Panc1 (cell line): ENCODE data around the gene UPP1. TPM values are rescaled to one million over a fixed set of nuclear protein-coding genes. Genes with fewer than 3 reads are reported as not detected.

Experiments
- ATAC-seq: fragments of 200-7000 bp; cut with Tn5 transposase; 2 replicates; pipeline ENCODE4 v1.9.1; 2020; ENCODE audit warnings: mild to moderate bottlenecking, moderate library complexity
- BruUV-seq: library from RNA; stranded (reverse); fragments of 400-500 nt; replicated peaks from 2 replicates; lab custom pipeline; 2021; lab: Mats Ljungman, UMichigan
- CTCF ChIA-PET: fragments of 300-600 bp; sonication (Branson Sonifier 250); formaldehyde crosslinking; loops from one replicate; lab custom pipeline; 2022; ENCODE audit warnings: antibody characterized with exemption; lab: Charles Lee
- POLR2A ChIA-PET: fragments of 300-600 bp; sonication (Branson Sonifier 250); formaldehyde crosslinking; loops from one replicate; lab custom pipeline; 2022; ENCODE audit warnings: antibody characterized with exemption; lab: Charles Lee
- DNase-seq: peaks from one replicate; pipeline ENCODE4 v3.0.0-alpha.2; 2010; ENCODE audit warnings: low read depth, low spot score
- H3K27ac ChIP-seq: 2 replicates; pipeline ENCODE4 v1.5.1; 2011; ENCODE audit warnings: mild to moderate bottlenecking, low read length, inconsistent platforms
- H3K27me3 ChIP-seq: fragments of 200-500 bp; sonication (Bioruptor generic); 2 replicates; pipeline ENCODE4 v1.6.0; 2014; ENCODE audit warnings: low read length, inconsistent platforms; ENCODE audit not compliant: control insufficient read depth, insufficient read depth
- H3K36me3 ChIP-seq: fragments of 200-500 bp; sonication (Bioruptor generic); 2 replicates; pipeline ENCODE4 v1.5.1; 2014; ENCODE audit warnings: inconsistent platforms, mild to moderate bottlenecking, low read length, moderate library complexity; ENCODE audit not compliant: control insufficient read depth, insufficient read depth
- H3K4me1 ChIP-seq: 2 replicates; pipeline ENCODE4 v1.5.1; 2011; ENCODE audit warnings: inconsistent platforms, mild to moderate bottlenecking, low read length, moderate library complexity; ENCODE audit not compliant: control insufficient read depth, insufficient read depth
- H3K4me3 ChIP-seq, 2 experiments: 2 replicates each; pipeline ENCODE4 v1.5.1; 2011 to 2012; ENCODE audit warnings: low read depth in 2 of 2, low read length in 2 of 2, mild to moderate bottlenecking in 2 of 2, inconsistent platforms in 1 of 2, moderate library complexity in 1 of 2
- H3K9me3 ChIP-seq: fragments of 200-500 bp; sonication (Bioruptor generic); 2 replicates; pipeline ENCODE4 v1.5.1; 2014; ENCODE audit warnings: low read depth, mild to moderate bottlenecking, inconsistent platforms, low read length, moderate library complexity; ENCODE audit not compliant: control insufficient read depth, insufficient read depth
- CTCF ChIP-seq: fragments of 450-650 bp; IDR thresholded peaks from 2 replicates; pipeline ENCODE4 v1.5.1; 2017; ENCODE audit warnings: mild to moderate bottlenecking
- POLR2AphosphoS5 ChIP-seq: IDR thresholded peaks from 2 replicates; pipeline ENCODE4 v1.6.1; 2012; ENCODE audit warnings: mild to moderate bottlenecking, low read depth, low read length, moderate library complexity
- REST ChIP-seq, 2 experiments: IDR thresholded peaks; 2 replicates each; pipeline ENCODE4 v1.6.1; 2011 to 2012; ENCODE audit warnings: low read depth in 2 of 2, control low read depth in 1 of 2, low read length in 1 of 2, mild to moderate bottlenecking in 1 of 2, moderate library complexity in 1 of 2; ENCODE audit not compliant: insufficient read depth in 1 of 2
- SIN3A ChIP-seq: IDR thresholded peaks from 2 replicates; pipeline ENCODE4 v1.6.1; 2012; ENCODE audit warnings: low read depth, mild to moderate bottlenecking, low read length, moderate library complexity, borderline replicate concordance; ENCODE audit not compliant: insufficient read depth
- TCF7L2 ChIP-seq: IDR thresholded peaks from 2 replicates; pipeline ENCODE4 v1.6.1; 2011; ENCODE audit warnings: mild to moderate bottlenecking, low read depth, low read length, inconsistent platforms
- in situ Hi-C: cut with HindIII; loops from 2 replicates; pipeline ENCODE4 v1.10.0; 2016; ENCODE audit warnings: low sequenced_read_pairs, low pct_unique_long_range_greater_than_20kb
- intact Hi-C: fragments of 100-400 bp; cut with micrococcal nuclease; formaldehyde crosslinking; loops from one replicate; pipeline ENCODE4 v1.10.0; 2022; ENCODE audit not compliant: unreplicated experiment
- total RNA-seq: library from RNA; stranded (reverse); gene quantifications from one replicate; pipeline ENCODE4 v1.2.1, GENCODE V29; 2021; ENCODE audit not compliant: unreplicated experiment

Gene UPP1
- total RNA-seq, 1 experiment from 2014 or later = 331 TPM

- BruUV-seq = no TSS peak
- intact Hi-C loops (loop anchor here (1.0 to 5.0 kb wide), 3 partner anchors 45 to 1742 kb away; no protein-coding TSS in a partner anchor), in situ Hi-C loops (no loop called here)
- H3K4me3 ChIP-seq = no peak overlapping the region
- peak overlapping the region; percentile 55 for H3K27ac ChIP-seq
- ATAC-seq = peak; percentile 77
- peaks cover 50% of the 10 kb centered on the region for H3K4me1 ChIP-seq
- peaks cover 23% of the 10 kb centered on the region for H3K36me3 ChIP-seq
- POLR2A ChIA-PET = interaction anchor here (0.6 kb wide), 1 partner anchor 150 kb away, joined by 8 read pairs; no protein-coding TSS in a partner anchor
- CTCF ChIA-PET = interaction anchor here (0.8 to 2.1 kb wide), 7 partner anchors 30 to 165 kb away, joined by 3 to 22 read pairs (median 7); no protein-coding TSS in a partner anchor
- TF ChIP-seq CTCF (peak; percentile 100), REST (IDR thresholded peaks at IDR 0.05; ENCODE audit: insufficient read depth in 1 of 2, low read depth in 2 of 2, low read length in 1 of 2) (no peak), SIN3A (no peak), TCF7L2 (no peak; the same call in 1 of the 2 replicates), POLR2AphosphoS5 (peak; percentile 29; the same call in 1 of the 2 replicates)
- H3K27me3 ChIP-seq = no peaks in the 10 kb centered on the region
- peak; percentile 90 for DNase-seq
- no peaks in the 10 kb centered on the region for H3K9me3 ChIP-seq
These were observed 21.0 kb downstream of the UPP1 start for GRCh38 chr7:48109848-48110663.

- BruUV-seq = no TSS peak
- ATAC-seq = no peak
- no peak for TF ChIP-seq CTCF
- no peak for TF ChIP-seq POLR2AphosphoS5
- TF ChIP-seq TCF7L2 = no peak
- TF ChIP-seq REST (IDR thresholded peaks at IDR 0.05; ENCODE audit: insufficient read depth in 1 of 2, low read depth in 2 of 2, low read length in 1 of 2) = no peak
- TF ChIP-seq SIN3A = no peak
These were observed 21.8 kb downstream of the UPP1 start for GRCh38 chr7:48110868-48111267.

More at GRCh38 chr7:48110868-48111267, 21.8 kb downstream of the UPP1 start:
- Histone ChIP-seq H3K27me3 (no peaks in the 10 kb centered on the region), H3K4me1 (peaks cover 50% of the 10 kb centered on the region), H3K4me3 (no peak overlapping the region), H3K9me3 (no peaks in the 10 kb centered on the region), H3K27ac (peak overlapping the region; percentile 55; the same call in 1 of the 2 replicates), H3K36me3 (peaks cover 15% of the 10 kb centered on the region)
- ChIA-PET POLR2A (no interaction called here), CTCF (interaction anchor here (0.8 to 2.1 kb wide), 7 partner anchors 29 to 166 kb away, joined by 3 to 22 read pairs (median 7); no protein-coding TSS in a partner anchor)
- in situ Hi-C loops (no loop called here), intact Hi-C loops (loop anchor here (1.0 to 5.0 kb wide), 3 partner anchors 44 to 1741 kb away; no protein-coding TSS in a partner anchor)
- no peak for DNase-seq
